K562 (cell line): ENCODE measurements around the gene WDR76. TPM values are rescaled to one million over a fixed set of nuclear protein-coding genes. Genes with fewer than 3 reads are reported as not detected.
A peak's percentile ranks its signal among the peaks of the same experiment; 100 is the strongest.

ENCODE experiments used
- BMI1 ChIP-seq: fragments of 150-350 bp; IDR thresholded peaks from 2 replicates; pipeline ENCODE4 v1.6.1; 2014; ENCODE audit warnings: low read length
- GATAD2B ChIP-seq: fragments of 450-650 bp; IDR thresholded peaks from 2 replicates; pipeline ENCODE4 v1.6.1; 2017; ENCODE audit warnings: mild to moderate bottlenecking, borderline replicate concordance
- GTF2E2 ChIP-seq: fragments of 200-800 bp; sonication (Bioruptor generic); IDR thresholded peaks from 2 replicates; pipeline ENCODE4 v1.6.1; 2016; ENCODE audit warnings: missing genetic modification characterization, missing compliant biosample characterization
- KDM1A ChIP-seq, 2 experiments: fragments of 450-650 bp; IDR thresholded peaks; 2 replicates each; pipeline ENCODE4 v1.6.1; 2016; ENCODE audit warnings: mild to moderate bottlenecking in 2 of 2
- NEUROD1 ChIP-seq: fragments of 150-350 bp; IDR thresholded peaks from 2 replicates; pipeline ENCODE4 v1.6.1; 2014; ENCODE audit warnings: borderline replicate concordance, low read length, low read depth; ENCODE audit not compliant: partially characterized antibody
- POLR2AphosphoS5 ChIP-seq: IDR thresholded peaks from 2 replicates; pipeline ENCODE4 v1.6.1; 2011; ENCODE audit warnings: mild to moderate bottlenecking, low read depth, low read length, moderate library complexity; ENCODE audit not compliant: control insufficient read depth, insufficient read depth
- SAP30 ChIP-seq: fragments of 200-600 bp; sonication (generic); IDR thresholded peaks from 2 replicates; pipeline ENCODE4 v1.6.1; 2012; ENCODE audit warnings: borderline replicate concordance, low read depth, mild to moderate bottlenecking, moderate library complexity, low read length, control low read depth, inconsistent platforms; ENCODE audit not compliant: insufficient read depth, poor library complexity, severe bottlenecking
- STAG1 ChIP-seq: sonication (generic); formaldehyde crosslinking; IDR thresholded peaks from 2 replicates; pipeline ENCODE4 v1.5.0; 2020; ENCODE audit warnings: missing genetic modification reagents, borderline replicate concordance
- TCF7 ChIP-seq: sonication (generic); IDR thresholded peaks from 2 replicates; pipeline ENCODE4 v1.6.1; 2016; ENCODE audit warnings: antibody characterized with exemption, borderline replicate concordance
- ZNF140 ChIP-seq: fragments of 250-450 bp; sonication (Bioruptor Pico); IDR thresholded peaks from 2 replicates; pipeline ENCODE4 v1.8.0; 2021; ENCODE audit warnings: moderate library complexity, mild to moderate bottlenecking, inconsistent platforms
- ZNF398 ChIP-seq: fragments of 250-450 bp; sonication (Bioruptor Pico); IDR thresholded peaks from 2 replicates; pipeline ENCODE4 v1.8.0; 2021; ENCODE audit warnings: moderate library complexity, mild to moderate bottlenecking, inconsistent platforms
- ZNF41 ChIP-seq: fragments of 250-450 bp; sonication (Bioruptor Pico); conservative IDR thresholded peaks from 2 replicates; pipeline ENCODE4 v1.4.0; 2020; ENCODE audit warnings: mild to moderate bottlenecking
- ZNF592 ChIP-seq: fragments of 450-650 bp; IDR thresholded peaks from 2 replicates; pipeline ENCODE4 v1.6.1; 2017; ENCODE audit warnings: antibody characterized with exemption, mild to moderate bottlenecking
- polyA plus RNA-seq, 8 experiments: library from polyadenylated mRNA; depleted of rRNA in 4 of 8; stranded (reverse) in 5 of 8; unstranded in 3 of 8; fragments of >200 nt; fragmentation: Nextera tagmentation in 2 of 8; fragmentation: Illumina TruSeq in 1 of 8; extraction: Ambion mirVana in 2 of 8; extraction: Trizol in 1 of 8; gene quantifications; 2 replicates each; pipeline versions ENCODE4 v1.2.1 to v1.2.3, GENCODE V29; 2011 to 2014; ENCODE audit warnings: inconsistent platforms in 1 of 8, missing spikeins in 1 of 8
- total RNA-seq, 7 experiments: library from RNA; depleted of rRNA in 6 of 7; stranded (reverse); fragments of >200 nt in 6 of 7; fragmentation: Illumina TruSeq in 2 of 7; extraction: Trizol in 2 of 7; gene quantifications; 2 replicates each; pipeline versions ENCODE4 v1.2.1 to v1.2.3, GENCODE V29; 2011 to 2021; ENCODE audit warnings: low replicate concordance in 1 of 7
- TF ChIP-seq, protein P1 (sequence below): fragments of 250-450 bp; sonication (Bioruptor Pico); IDR thresholded peaks from 2 replicates; pipeline ENCODE4 v1.4.0; 2020

The WDR76 gene
- total and polyA plus RNA-seq, 9 of the 15 experiments (the other 6 are each of a cell fraction or from before 2014, with no cell fraction given), result 9.8 to 69.5 (median 44.4) TPM

DNA sequence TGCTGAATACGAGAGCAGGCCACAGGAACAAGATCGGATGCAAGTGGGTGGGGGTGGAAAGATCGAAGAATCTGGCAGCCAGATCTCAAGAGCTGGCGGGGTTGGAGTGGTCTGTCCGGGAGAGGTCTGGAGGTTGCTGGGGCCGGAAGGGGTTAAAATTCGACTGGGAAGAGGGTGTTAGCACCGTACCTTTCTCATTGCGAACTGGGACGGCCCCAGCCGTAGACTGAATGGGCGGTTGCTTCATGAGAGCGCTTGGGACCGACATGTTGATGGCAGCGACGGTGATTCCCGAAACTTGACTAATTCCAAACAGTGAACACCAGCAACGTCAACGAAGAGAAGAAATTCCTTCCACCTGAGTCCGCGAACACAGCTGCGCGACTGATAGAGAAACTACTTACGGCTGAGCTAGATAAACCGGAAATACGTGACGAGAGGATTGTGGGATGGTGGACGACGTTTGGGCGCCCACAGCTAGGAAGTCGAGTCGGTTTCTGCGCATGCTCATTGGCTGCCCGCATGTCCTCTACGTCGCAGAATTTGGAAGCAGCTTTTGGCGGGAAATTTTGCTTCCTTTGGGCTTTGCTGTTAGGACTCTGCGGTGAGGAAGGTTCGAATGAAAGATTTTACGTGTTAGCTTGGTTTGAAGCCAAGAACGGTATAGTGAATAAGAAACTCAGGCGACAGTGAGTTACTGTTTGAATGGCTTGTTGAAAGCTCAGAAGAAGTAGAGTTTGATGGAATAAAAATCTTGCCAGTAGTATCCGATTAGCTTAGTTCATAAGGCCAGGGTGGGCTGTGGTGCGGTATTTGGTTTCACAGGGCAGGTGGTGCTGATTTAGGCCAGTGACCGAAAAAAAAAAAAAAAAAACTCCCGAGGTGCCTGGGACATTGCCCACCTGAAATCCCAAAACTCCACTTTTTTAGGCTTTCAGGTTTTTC lies 2.2 kb upstream of the WDR76 start, which contains the start of gene MFAP1 (continued):
- TF ChIP-seq ZNF398 (CRISPR knock-in tag) (no peak), TCF7 (no peak), KDM1A (IDR thresholded peaks at IDR 0.05) (no peak), BMI1 (no peak), GTF2E2 (peak; percentile 75), STAG1 (CRISPR knock-in tag) (no peak), GATAD2B (peak; percentile 27; the same call in 1 of the 2 replicates), ZNF592 (peak; percentile 96), POLR2AphosphoS5 (peak; percentile 96), SAP30 (peak; percentile 80), NEUROD1 (no peak), ZNF41 (CRISPR knock-in tag) (no peak), ZNF140 (CRISPR knock-in tag) (no peak)
- TF ChIP-seq, protein P1, sequence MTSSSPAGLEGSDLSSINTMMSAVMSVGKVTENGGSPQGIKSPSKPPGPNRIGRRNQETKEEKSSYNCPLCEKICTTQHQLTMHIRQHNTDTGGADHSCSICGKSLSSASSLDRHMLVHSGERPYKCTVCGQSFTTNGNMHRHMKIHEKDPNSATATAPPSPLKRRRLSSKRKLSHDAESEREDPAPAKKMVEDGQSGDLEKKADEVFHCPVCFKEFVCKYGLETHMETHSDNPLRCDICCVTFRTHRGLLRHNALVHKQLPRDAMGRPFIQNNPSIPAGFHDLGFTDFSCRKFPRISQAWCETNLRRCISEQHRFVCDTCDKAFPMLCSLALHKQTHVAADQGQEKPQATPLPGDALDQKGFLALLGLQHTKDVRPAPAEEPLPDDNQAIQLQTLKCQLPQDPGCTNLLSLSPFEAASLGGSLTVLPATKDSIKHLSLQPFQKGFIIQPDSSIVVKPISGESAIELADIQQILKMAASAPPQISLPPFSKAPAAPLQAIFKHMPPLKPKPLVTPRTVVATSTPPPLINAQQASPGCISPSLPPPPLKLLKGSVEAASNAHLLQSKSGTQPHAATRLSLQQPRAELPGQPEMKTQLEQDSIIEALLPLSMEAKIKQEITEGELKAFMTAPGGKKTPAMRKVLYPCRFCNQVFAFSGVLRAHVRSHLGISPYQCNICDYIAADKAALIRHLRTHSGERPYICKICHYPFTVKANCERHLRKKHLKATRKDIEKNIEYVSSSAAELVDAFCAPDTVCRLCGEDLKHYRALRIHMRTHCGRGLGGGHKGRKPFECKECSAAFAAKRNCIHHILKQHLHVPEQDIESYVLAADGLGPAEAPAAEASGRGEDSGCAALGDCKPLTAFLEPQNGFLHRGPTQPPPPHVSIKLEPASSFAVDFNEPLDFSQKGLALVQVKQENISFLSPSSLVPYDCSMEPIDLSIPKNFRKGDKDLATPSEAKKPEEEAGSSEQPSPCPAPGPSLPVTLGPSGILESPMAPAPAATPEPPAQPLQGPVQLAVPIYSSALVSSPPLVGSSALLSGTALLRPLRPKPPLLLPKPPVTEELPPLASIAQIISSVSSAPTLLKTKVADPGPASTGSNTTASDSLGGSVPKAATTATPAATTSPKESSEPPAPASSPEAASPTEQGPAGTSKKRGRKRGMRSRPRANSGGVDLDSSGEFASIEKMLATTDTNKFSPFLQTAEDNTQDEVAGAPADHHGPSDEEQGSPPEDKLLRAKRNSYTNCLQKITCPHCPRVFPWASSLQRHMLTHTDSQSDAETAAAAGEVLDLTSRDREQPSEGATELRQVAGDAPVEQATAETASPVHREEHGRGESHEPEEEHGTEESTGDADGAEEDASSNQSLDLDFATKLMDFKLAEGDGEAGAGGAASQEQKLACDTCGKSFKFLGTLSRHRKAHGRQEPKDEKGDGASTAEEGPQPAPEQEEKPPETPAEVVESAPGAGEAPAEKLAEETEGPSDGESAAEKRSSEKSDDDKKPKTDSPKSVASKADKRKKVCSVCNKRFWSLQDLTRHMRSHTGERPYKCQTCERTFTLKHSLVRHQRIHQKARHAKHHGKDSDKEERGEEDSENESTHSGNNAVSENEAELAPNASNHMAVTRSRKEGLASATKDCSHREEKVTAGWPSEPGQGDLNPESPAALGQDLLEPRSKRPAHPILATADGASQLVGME (CRISPR knock-in tag), result no peak
